Smooth muscle cell (in vitro differentiated cells): ENCODE data around the gene NDUFB7. TPM values are rescaled to one million over a fixed set of nuclear protein-coding genes. Genes with fewer than 3 reads are reported as not detected.
A peak's percentile ranks its signal among the peaks of the same experiment; 100 is the strongest.

Source experiments
- DNase-seq: peaks from one replicate; lab custom pipeline; 2025; ENCODE audit not compliant: unreplicated experiment; lab: John Stamatoyannopoulos, UW
- H2AFZ ChIP-seq: fragments of 200-600 bp; sonication (generic); 2 replicates; pipeline ENCODE4 v1.6.0; 2016; ENCODE audit warnings: antibody characterized with exemption, low read depth, mild to moderate bottlenecking
- H3F3A ChIP-seq: fragments of 200-600 bp; sonication (generic); 2 replicates; pipeline ENCODE4 v1.6.0; 2017; ENCODE audit warnings: antibody characterized with exemption, low read depth
- H3K27ac ChIP-seq: fragments of 200-600 bp; sonication (generic); 2 replicates; pipeline ENCODE4 v1.5.1; 2016; ENCODE audit warnings: low read depth, mild to moderate bottlenecking
- H3K27me3 ChIP-seq: fragments of 200-600 bp; sonication (generic); 2 replicates; pipeline ENCODE4 v1.6.1; 2016; ENCODE audit warnings: low read depth, mild to moderate bottlenecking
- H3K36me3 ChIP-seq: fragments of 200-600 bp; sonication (generic); 2 replicates; pipeline ENCODE4 v1.5.1; 2016; ENCODE audit warnings: low read depth
- H3K4me1 ChIP-seq: fragments of 200-600 bp; sonication (generic); 2 replicates; pipeline ENCODE4 v1.5.1; 2016; ENCODE audit warnings: low read depth
- H3K4me2 ChIP-seq: fragments of 200-600 bp; sonication (generic); 2 replicates; pipeline ENCODE4 v1.6.0; 2016; ENCODE audit warnings: mild to moderate bottlenecking
- H3K4me3 ChIP-seq: fragments of 200-600 bp; sonication (generic); 2 replicates; pipeline ENCODE4 v1.5.1; 2016; ENCODE audit warnings: mild to moderate bottlenecking
- H3K79me2 ChIP-seq: fragments of 200-600 bp; sonication (generic); 2 replicates; pipeline ENCODE4 v1.6.0; 2016; ENCODE audit warnings: low read depth, mild to moderate bottlenecking
- H3K9ac ChIP-seq: fragments of 200-600 bp; sonication (generic); 2 replicates; pipeline ENCODE4 v1.6.0; 2016; ENCODE audit warnings: low read depth
- H3K9me3 ChIP-seq: fragments of 200-600 bp; sonication (generic); replicated peaks from 2 replicates; pipeline ENCODE4 v1.5.1; 2016; ENCODE audit warnings: low read depth
- H4K20me1 ChIP-seq: fragments of 200-600 bp; sonication (generic); 2 replicates; pipeline ENCODE4 v1.6.0; 2016; ENCODE audit warnings: low read depth
- CTCF ChIP-seq: fragments of 200-600 bp; sonication (generic); IDR thresholded peaks from 2 replicates; pipeline ENCODE4 v1.5.1; 2017; ENCODE audit warnings: borderline replicate concordance, mild to moderate bottlenecking, antibody characterized with exemption; ENCODE audit not compliant: insufficient read depth, poor library complexity, severe bottlenecking
- WGBS: methylation state at CpG from one replicate; pipeline ENCODE4 v1.1.7; 2016; ENCODE audit warnings: low lambda C conversion rate; 5-methylcytosine and 5-hydroxymethylcytosine counted together
- polyA plus RNA-seq: library from polyadenylated mRNA; unstranded; fragments of >200 nt; fragmentation: Nextera tagmentation; extraction: Ambion mirVana; gene quantifications from 2 replicates; pipeline ENCODE4 v1.2.1, GENCODE V29; 2016
- total RNA-seq: library from RNA; depleted of rRNA; stranded (reverse); fragments of >200 nt; gene quantifications from 2 replicates; pipeline ENCODE4 v1.2.3, GENCODE V29; 2014

The NDUFB7 gene
- total and polyA plus RNA-seq, 2 experiments from 2014 or later: 316 to 361 TPM

GRCh38 chr19:14520543-14520942 is 51.3 kb downstream of the NDUFB7 start:
- no peak overlapping the region for H3K4me3 ChIP-seq
- H3K9ac ChIP-seq: no peak overlapping the region
- H3K27me3 ChIP-seq: no peaks in the 10 kb centered on the region
- H3K79me2 ChIP-seq: peaks cover 25% of the 10 kb centered on the region
- no peaks in the 10 kb centered on the region for H3K36me3 ChIP-seq
- H3F3A ChIP-seq: peaks cover 13% of the 10 kb centered on the region
- H2AFZ ChIP-seq: no peak overlapping the region
- H4K20me1 ChIP-seq: peaks cover 26% of the 10 kb centered on the region
- H3K27ac ChIP-seq: peak overlapping the region; percentile 92
- H3K9me3 ChIP-seq: no peaks in the 10 kb centered on the region
- TF ChIP-seq CTCF: no peak
- no peak overlapping the region for H3K4me2 ChIP-seq
- peaks cover 9% of the 10 kb centered on the region for H3K4me1 ChIP-seq
- no peak for DNase-seq
- 92% methylated on average over 4 of the region's 4 CpGs for WGBS

GRCh38 chr19:14519860-14520407 is 51.9 kb downstream of the NDUFB7 start:
- H3K4me3 ChIP-seq: no peak overlapping the region
- peak overlapping the region; percentile 92 for H3K27ac ChIP-seq
- no peak for TF ChIP-seq CTCF
- no peaks in the 10 kb centered on the region for H3K9me3 ChIP-seq
- H3K36me3 ChIP-seq: peaks cover 1% of the 10 kb centered on the region
- no peak for DNase-seq
- H3F3A ChIP-seq: peaks cover 13% of the 10 kb centered on the region
- H3K27me3 ChIP-seq: no peaks in the 10 kb centered on the region
- H2AFZ ChIP-seq: no peak overlapping the region
- H3K4me2 ChIP-seq: no peak overlapping the region
- H3K4me1 ChIP-seq: peaks cover 9% of the 10 kb centered on the region
- H3K79me2 ChIP-seq: peaks cover 31% of the 10 kb centered on the region
- peaks cover 32% of the 10 kb centered on the region for H4K20me1 ChIP-seq
- peak overlapping the region; percentile 48 for H3K9ac ChIP-seq
- WGBS: 13% methylated on average over 2 of the region's 2 CpGs

DNA sequence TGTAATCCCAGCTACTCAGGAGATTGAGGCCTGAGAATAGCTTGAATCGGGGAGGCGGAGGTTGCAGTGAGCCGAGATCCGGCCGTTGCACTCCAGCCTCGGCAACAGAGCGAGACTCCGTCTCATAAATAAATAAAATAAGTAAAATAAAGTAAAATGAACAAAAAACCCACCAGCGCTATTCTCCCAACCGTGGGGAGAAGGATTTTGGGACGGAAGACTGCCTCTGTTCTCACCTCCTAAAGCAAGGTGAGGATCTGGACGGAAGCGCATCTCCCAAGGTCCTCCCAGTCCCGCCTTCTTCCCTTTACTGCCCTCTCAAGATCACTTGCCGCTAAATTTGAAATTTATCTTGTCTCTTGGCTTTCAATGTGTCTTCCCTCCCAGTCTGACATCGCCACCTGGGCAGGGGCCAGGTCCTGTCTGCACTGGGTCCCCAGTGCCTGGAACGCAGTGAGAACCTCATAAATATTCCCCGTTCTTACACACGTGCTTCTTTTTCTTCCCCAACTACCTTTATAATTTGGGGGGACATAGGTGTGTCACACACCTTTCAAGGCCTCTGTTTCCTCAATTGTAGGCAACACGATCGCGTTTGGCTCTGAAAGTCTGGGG is 52.5 kb downstream of the NDUFB7 start:
- Histone ChIP-seq H3K4me2 (no peak overlapping the region), H3K27ac (peak overlapping the region; percentile 92), H2AFZ (no peak overlapping the region), H3K27me3 (no peaks in the 10 kb centered on the region), H3K9ac (peak overlapping the region; percentile 48), H3K79me2 (peaks cover 36% of the 10 kb centered on the region), H3K36me3 (peaks cover 7% of the 10 kb centered on the region), H4K20me1 (peaks cover 38% of the 10 kb centered on the region), H3K4me1 (peaks cover 9% of the 10 kb centered on the region), H3K4me3 (peak overlapping the region; percentile 46), H3F3A (peaks cover 13% of the 10 kb centered on the region), H3K9me3 (no peaks in the 10 kb centered on the region)
- no peak for TF ChIP-seq CTCF
- WGBS: 96% methylated on average over 22 of the region's 22 CpGs
- DNase-seq: no peak
